ENCODE data around the gene MAP2. TPM values are rescaled to one million over a fixed set of nuclear protein-coding genes. Genes with fewer than 3 reads are reported as not detected.

The MAP2 gene
- total and polyA plus RNA-seq, 2 of the 8 experiments (the other 6 are each of a cell fraction or from before 2014, with no cell fraction given): 5.9 to 9.4 TPM

DNA sequence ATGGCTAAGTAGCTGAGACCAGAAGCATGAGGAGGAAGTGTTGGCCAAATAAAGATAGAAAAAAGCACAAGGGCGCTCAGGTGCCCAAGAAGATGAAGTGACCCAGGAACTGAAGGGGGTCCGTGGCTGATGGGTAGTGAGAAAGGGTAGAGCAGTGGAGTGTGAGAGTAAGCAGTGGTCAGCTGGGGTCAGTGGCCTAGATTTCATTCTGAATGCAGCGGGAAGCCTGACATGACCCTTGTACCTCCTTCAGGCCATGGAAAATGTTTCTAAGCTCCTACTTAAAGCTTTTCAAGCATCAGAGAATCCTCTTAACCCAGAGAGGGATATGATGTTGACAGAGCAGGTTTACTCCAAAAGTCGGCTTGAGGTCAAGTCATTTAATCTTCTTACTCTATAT is 258.8 kb downstream of the MAP2 start (continued):
- TF ChIP-seq CTBP2 (IDR thresholded peaks at IDR 0.05; ENCODE audit: borderline replicate concordance, insufficient read depth, insufficient read length, low read length) (no peak), JUND (IDR thresholded peaks at IDR 0.05; ENCODE audit: low read length) (no peak), SRF (IDR thresholded peaks at IDR 0.05; ENCODE audit: low read depth, low read length) (no peak), CREB1 (IDR thresholded peaks at IDR 0.05) (no peak), SP4 (IDR thresholded peaks at IDR 0.05; ENCODE audit: low read length) (no peak), CBX8 (IDR thresholded peaks at IDR 0.05; ENCODE audit: borderline replicate concordance, low read depth, low read length) (no peak), FOSL1 (IDR thresholded peaks at IDR 0.05; ENCODE audit: insufficient read depth, low read depth, low read length) (no peak)
- TF ChIP-seq, protein P1, sequence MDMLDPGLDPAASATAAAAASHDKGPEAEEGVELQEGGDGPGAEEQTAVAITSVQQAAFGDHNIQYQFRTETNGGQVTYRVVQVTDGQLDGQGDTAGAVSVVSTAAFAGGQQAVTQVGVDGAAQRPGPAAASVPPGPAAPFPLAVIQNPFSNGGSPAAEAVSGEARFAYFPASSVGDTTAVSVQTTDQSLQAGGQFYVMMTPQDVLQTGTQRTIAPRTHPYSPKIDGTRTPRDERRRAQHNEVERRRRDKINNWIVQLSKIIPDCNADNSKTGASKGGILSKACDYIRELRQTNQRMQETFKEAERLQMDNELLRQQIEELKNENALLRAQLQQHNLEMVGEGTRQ (IDR thresholded peaks at IDR 0.05; ENCODE audit: low read length): no peak

Measured in H1 (cell line).